Skeletal muscle tissue (tissue), 4 donors: ENCODE results near the gene SLC22A4. TPM values are rescaled to one million over a fixed set of nuclear protein-coding genes. Genes with fewer than 3 reads are reported as not detected.

Experiments used
- H3K27ac ChIP-seq: one replicate; pipeline ENCODE4 v1.7.0; 2013; ENCODE audit warnings: mild to moderate bottlenecking, low read depth, low read length, inconsistent platforms
- H3K27me3 ChIP-seq, 3 donors: one replicate each; pipeline ENCODE4 v1.7.0; 2013; ENCODE audit warnings: low read length in 3 of 3; ENCODE audit not compliant: control insufficient read depth in 3 of 3, insufficient read depth in 3 of 3
- H3K36me3 ChIP-seq, 3 donors: one replicate each; pipeline ENCODE4 v1.7.0; 2013; ENCODE audit warnings: low read length in 3 of 3; ENCODE audit not compliant: control insufficient read depth in 3 of 3, insufficient read depth in 3 of 3
- H3K4me1 ChIP-seq, 3 donors: one replicate each; pipeline ENCODE4 v1.7.0; 2013; ENCODE audit warnings: low read length in 3 of 3, mild to moderate bottlenecking in 3 of 3; ENCODE audit not compliant: control insufficient read depth in 3 of 3, insufficient read depth in 3 of 3
- H3K4me3 ChIP-seq, 3 donors: one replicate each; pipeline ENCODE4 v1.7.0; 2013; ENCODE audit warnings: low read length in 3 of 3
- H3K9ac ChIP-seq, 3 donors: one replicate each; pipeline ENCODE4 v1.7.0; 2013; ENCODE audit warnings: low read length in 3 of 3, mild to moderate bottlenecking in 3 of 3, moderate library complexity in 2 of 3, low read depth in 1 of 3
- H3K9me3 ChIP-seq, 3 donors: one replicate each; pipeline ENCODE4 v1.7.0; 2013; ENCODE audit warnings: low read length in 3 of 3; ENCODE audit not compliant: control insufficient read depth in 3 of 3
- total RNA-seq: library from RNA; depleted of rRNA; stranded (reverse); fragments of >200 nt; gene quantifications from one replicate; pipeline ENCODE4 v1.2.3, GENCODE V29; 2014
- donor health status: Osteomylitis.

SLC22A4 gene
- total RNA-seq, 1 donor from 2014 or later: 3.1 TPM

DNA sequence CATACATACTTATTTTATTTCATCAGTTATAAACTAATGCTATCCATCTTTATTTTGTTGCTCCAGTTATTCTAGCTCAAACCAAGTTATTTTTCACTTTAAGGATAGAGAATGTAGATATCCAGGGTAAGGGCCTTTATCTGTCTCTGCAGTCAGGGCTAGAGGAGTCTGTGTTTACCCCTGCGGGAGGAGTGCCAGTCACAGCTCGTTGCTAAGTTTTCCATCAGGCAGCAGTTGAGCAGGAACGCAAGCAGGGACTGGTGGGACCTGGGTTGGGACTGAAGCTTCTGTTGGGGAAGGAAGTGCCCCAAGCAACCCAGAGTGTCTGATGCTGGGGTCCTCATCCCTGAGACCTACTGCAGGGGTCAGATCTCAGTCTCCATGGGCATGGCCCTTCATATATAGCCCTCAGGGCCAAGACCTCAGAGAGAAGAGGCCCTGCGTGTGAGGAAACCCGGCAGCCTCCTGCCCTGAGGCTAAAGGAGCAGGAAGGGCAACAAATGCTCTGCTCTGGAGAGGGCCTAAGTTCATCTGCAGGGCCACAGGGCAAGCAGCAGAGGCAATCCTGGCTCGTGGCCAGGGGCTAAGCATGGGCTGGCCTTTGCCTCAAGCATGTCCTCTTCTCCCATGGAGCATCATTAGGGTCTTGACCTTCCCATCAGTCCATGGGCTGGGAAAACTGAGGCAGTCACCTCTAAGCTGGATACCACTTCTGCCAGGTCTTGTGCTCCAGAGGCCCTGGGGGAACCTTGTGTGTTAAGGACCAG, 6.6 kb downstream of the SLC22A4 start:
- H3K9ac ChIP-seq: no peak overlapping the region
- H3K4me3 ChIP-seq: no peak overlapping the region
- peaks cover 15 to 41% (median 30%) of the 10 kb centered on the region in 3 donors for H3K4me1 ChIP-seq
- no peak overlapping the region for H3K27ac ChIP-seq
- no peaks in the 10 kb centered on the region for H3K27me3 ChIP-seq
- H3K9me3 ChIP-seq: no peaks in the 10 kb centered on the region
- peaks cover 0 to 2% (median 0%) of the 10 kb centered on the region in 3 donors for H3K36me3 ChIP-seq

DNA sequence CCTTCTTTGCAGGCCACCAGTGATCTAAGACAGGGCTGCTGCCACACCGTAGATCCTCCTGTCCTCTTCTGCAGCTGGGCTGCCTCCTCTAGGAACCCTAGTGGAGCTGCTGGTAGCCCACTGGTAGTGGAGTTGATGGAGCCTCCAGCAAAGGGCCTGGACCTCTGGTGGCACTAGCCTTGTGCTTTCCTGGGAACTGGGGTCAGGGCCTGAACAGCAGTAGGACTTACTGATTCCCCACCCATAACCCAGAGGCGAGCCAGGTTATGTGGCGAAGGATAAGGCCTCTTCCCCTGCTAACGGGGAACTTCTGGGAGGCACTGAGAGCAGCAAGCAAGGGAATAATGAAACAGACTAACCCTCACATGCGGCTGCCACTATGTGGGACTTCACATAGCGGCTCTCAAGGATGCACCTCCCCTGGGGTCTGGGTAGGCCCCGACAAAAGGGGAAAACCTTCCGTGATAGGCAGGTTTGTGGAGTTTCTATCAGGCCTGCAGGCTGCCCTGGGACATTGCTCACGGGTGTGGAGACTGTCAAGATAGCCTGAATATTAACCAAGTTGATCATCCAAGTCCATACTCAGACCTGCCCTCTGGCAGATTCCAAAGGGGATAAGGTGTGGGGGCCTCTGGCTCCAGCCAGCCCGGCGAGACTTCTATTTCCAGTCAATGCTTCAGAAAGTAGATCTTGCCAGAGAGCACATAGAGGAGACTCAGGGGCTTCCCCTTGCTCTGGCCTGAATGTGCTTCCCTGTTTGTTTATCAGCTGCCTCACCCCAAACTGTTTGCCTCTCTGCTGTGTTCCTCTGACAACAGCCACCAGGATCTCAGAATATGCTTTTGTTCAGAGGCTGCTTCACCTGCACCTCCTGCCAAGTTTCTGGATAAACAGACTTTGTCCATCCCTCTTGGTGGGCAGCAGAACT, 7.4 kb downstream of the SLC22A4 start:
- Histone ChIP-seq H3K36me3 (peaks cover 0 to 2% (median 0%) of the 10 kb centered on the region in 3 donors), H3K27ac (no peak overlapping the region), H3K27me3 (no peaks in the 10 kb centered on the region), H3K4me1 (peaks cover 15 to 33% (median 23%) of the 10 kb centered on the region in 3 donors), H3K4me3 (no peak overlapping the region), H3K9me3 (no peaks in the 10 kb centered on the region), H3K9ac (peak overlapping the region in 1 of 3 donors; percentile 4)

DNA sequence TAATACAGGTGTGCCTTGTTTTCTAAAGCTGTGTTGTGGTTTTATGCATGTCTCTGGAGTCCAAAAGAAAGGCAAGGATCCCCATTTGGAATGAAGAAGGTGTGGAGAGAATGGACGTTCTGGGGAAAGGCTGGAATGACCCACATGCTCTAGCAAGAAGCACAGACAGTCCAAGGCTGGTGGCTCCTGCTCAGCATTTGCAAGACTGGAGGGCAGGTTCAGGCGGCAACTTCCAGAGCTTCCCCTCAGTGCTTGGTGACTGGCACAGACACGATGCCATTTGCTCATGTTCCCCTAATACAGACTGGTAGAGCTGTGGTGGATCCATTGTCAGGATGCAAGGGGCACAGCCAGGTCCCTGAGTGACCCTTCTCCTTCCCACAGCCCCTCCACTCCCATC, 8.2 kb downstream of the SLC22A4 start:
- Histone ChIP-seq H3K9ac (no peak overlapping the region), H3K4me1 (peaks cover 15 to 31% (median 20%) of the 10 kb centered on the region in 3 donors), H3K27me3 (no peaks in the 10 kb centered on the region), H3K4me3 (no peak overlapping the region), H3K9me3 (no peaks in the 10 kb centered on the region), H3K36me3 (peaks cover 0 to 2% (median 0%) of the 10 kb centered on the region in 3 donors), H3K27ac (no peak overlapping the region)

DNA sequence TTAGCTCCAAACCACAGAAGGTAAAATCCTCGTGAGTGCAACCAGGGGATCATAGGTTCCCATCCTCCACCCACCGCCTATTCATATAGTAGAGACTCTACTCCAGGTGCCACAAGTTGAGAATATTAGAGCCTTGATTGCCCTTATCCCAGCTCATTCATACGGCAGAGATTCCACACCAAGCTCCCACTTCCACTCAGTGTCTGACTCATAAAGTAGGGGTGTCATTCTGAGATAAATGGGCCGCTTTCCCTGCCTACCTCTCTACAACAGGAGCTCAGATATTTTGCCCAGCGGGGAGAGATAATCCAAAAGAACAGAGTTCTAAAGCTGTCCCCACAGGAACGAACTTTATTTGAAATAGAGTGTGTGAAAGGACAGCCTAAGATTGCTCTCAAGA, 9.4 kb downstream of the SLC22A4 start:
- Histone ChIP-seq H3K36me3 (peaks cover 0 to 2% (median 0%) of the 10 kb centered on the region in 3 donors), H3K9me3 (no peaks in the 10 kb centered on the region), H3K27me3 (no peaks in the 10 kb centered on the region), H3K9ac (no peak overlapping the region), H3K27ac (no peak overlapping the region), H3K4me1 (peaks cover 15 to 22% (median 18%) of the 10 kb centered on the region in 3 donors), H3K4me3 (no peak overlapping the region)

DNA sequence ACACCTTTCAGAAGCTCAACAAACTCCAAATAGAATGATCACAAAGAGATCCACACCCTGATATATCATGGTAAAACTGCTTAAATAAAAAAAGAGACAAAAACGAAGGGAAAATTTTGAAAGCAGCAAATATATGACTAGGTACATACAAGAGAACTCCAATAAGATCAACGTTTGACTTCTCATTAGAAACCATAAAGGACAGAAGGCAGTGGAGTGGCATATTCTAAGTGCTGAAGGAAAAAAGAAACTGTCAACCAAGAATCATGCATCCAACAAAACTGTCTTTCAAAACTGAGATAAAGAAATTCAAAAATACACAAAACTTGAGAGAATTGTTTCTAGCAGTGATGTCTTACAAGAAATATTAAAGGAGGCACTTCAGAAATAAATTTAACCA, 11.2 kb downstream of the SLC22A4 start:
- H3K27me3 ChIP-seq: no peaks in the 10 kb centered on the region
- no peak overlapping the region for H3K4me3 ChIP-seq
- H3K9me3 ChIP-seq: no peaks in the 10 kb centered on the region
- H3K9ac ChIP-seq: no peak overlapping the region
- H3K4me1 ChIP-seq: peaks cover 15 to 18% (median 16%) of the 10 kb centered on the region in 3 donors
- H3K36me3 ChIP-seq: peaks cover 0 to 2% (median 0%) of the 10 kb centered on the region in 3 donors
- no peak overlapping the region for H3K27ac ChIP-seq

- Histone ChIP-seq H3K27ac (no peak overlapping the region), H3K27me3 (no peaks in the 10 kb centered on the region)
Measured at GRCh38 chr5:132308701-132309100, 14.5 kb downstream of the SLC22A4 start.

GRCh38 chr5:132309679-132310078, 15.5 kb downstream of the SLC22A4 start:
- Histone ChIP-seq H3K36me3 (peaks cover 0 to 9% (median 0%) of the 10 kb centered on the region in 3 donors), H3K27me3 (no peaks in the 10 kb centered on the region), H3K27ac (no peak overlapping the region), H3K4me3 (no peak overlapping the region), H3K4me1 (no peaks in the 10 kb centered on the region), H3K9me3 (no peaks in the 10 kb centered on the region), H3K9ac (no peak overlapping the region)

More at GRCh38 chr5:132308701-132309100, 14.5 kb downstream of the SLC22A4 start:
- no peaks in the 10 kb centered on the region for H3K9me3 ChIP-seq
- no peak overlapping the region for H3K4me3 ChIP-seq
- peaks cover 0 to 4% (median 0%) of the 10 kb centered on the region in 3 donors for H3K36me3 ChIP-seq
- no peak overlapping the region for H3K9ac ChIP-seq
- no peaks in the 10 kb centered on the region for H3K4me1 ChIP-seq

DNA sequence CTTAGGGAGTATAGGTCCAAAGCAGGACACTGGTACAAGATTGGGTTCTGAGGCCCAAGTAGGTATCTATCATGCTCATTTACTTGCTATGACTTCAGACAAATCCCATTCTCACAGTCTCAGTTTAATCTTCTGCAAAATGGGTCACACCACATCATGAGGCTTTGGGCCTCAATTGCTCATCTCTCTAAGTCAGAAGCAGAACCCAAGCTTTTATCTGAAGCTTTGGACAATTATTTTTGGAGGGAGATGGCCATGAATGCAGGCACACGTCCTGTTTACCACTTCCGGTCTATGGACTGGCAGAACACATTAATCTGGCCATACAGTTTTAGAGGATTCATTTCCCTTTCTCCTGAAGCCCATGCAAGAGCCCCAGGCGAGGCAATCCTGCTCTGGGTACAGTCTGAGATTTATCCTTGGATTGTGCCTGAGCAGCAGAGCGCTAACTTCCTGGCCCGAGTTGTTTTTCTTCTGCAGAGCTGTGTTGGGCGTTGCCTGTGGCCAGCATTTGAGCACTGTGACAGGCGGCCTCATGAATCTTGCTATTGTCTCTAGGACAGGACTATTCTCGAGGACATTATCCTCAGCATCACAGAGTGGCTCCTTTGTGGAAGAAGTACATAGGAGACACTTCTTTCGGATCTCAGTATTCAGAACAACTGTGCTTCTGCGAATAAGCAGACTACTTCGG, 16.1 kb downstream of the SLC22A4 start:
- no peaks in the 10 kb centered on the region for H3K9me3 ChIP-seq
- H3K27me3 ChIP-seq: no peaks in the 10 kb centered on the region
- no peak overlapping the region for H3K4me3 ChIP-seq
- peaks cover 0 to 12% (median 0%) of the 10 kb centered on the region in 3 donors for H3K36me3 ChIP-seq
- H3K4me1 ChIP-seq: no peaks in the 10 kb centered on the region
- no peak overlapping the region for H3K9ac ChIP-seq
- H3K27ac ChIP-seq: no peak overlapping the region

DNA sequence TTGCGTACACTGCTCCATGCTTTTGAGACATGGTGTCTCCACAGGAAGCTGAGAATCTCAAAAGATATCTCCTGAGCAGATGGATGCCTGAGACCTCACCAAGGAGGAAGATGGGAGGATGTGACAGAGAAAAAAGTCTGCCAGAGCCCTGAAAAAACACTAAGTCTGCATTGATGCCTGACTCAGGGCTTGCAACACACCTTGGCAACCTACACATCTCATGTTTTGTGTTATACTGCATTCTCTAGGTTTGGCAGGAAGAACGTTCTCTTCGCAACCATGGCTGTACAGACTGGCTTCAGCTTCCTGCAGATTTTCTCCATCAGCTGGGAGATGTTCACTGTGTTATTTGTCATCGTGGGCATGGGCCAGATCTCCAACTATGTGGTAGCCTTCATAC, 19.2 kb downstream of the SLC22A4 start:
- H3K9ac ChIP-seq: no peak overlapping the region

More for the DNA sequence above, 19.2 kb downstream of the SLC22A4 start:
- Histone ChIP-seq H3K27me3 (no peaks in the 10 kb centered on the region), H3K9me3 (no peaks in the 10 kb centered on the region), H3K4me3 (no peak overlapping the region), H3K36me3 (peaks cover 0 to 12% (median 0%) of the 10 kb centered on the region in 3 donors), H3K4me1 (peaks cover 3 to 7% (median 7%) of the 10 kb centered on the region in 3 donors), H3K27ac (no peak overlapping the region)
